Measurements from ENCODE around the gene BEGAIN.

The BEGAIN gene

DNA sequence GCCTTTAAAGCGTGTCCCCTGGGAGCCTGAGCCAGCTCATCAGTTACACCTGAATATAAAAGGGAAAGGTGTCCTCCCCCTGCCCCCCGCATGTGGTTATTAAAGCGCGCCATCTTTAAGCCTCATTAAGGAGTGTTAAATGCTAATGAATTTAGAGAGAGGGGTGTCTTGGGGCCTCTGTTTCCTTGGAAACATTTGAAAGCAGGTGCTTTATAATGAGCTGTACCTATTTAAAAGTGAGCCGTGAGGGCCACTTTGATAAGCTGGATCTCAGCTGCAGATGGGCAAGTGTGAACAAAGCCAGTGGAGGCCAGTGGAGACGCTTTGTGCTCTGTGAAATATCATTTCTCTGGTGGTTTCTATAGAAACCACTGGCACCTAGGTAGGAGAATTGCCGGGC lies 84.0 kb downstream of the BEGAIN start:
- ATAC-seq = no peak

GRCh38 chr14:100502622-100503220 lies 84.5 kb downstream of the BEGAIN start:
- ATAC-seq = no peak

DNA sequence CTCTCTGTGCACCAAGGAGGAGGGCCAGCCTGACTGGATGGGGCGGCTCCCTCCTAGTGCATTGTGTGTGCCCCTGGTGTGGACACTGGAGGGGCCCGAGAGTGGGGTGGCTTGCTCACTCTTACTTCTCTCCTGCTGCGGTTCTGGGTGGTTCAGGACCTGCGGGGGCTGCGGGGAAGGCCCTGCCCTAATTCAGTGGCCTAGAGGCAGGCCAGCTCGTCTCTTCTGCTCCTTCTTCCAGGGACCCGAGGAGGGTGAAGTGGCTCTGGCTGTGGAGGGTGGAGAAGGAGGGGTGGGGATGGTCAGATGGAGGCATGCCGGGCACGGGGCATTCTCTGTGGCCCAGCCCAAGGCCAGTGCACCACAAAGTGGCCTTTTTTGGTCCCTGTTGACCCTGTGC lies 87.1 kb downstream of the BEGAIN start:
- ATAC-seq = no peak

DNA sequence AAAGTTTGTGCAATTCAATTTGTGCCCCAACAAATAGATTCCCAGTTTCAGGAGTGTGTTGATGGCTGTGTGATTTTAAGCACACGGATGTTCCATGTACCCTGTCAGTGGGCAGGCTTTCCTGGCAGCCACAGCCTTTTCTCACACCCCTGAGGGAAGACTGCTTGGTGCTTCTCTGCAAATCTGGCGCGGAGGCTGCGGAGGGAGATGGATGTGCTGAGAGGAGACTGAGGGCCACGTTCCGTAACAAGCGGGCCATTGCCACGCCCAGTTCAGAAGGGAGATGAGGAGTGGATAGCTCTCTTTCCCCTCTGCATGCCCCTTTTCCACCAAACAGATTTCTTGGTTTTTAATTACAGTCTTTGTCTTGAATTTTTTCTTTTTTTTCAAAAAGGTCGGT lies 89.1 kb downstream of the BEGAIN start:
- no peak for ATAC-seq

GRCh38 chr14:100495917-100496316 lies 91.3 kb downstream of the BEGAIN start:
- no peak for ATAC-seq

- no peak for ATAC-seq
Measured at GRCh38 chr14:100494645-100495044, 92.6 kb downstream of the BEGAIN start.

- ATAC-seq = no peak
Measured at GRCh38 chr14:100490252-100490651, 97.0 kb downstream of the BEGAIN start.

- no peak for ATAC-seq
Measured at GRCh38 chr14:100488057-100488456, 99.2 kb downstream of the BEGAIN start.

GRCh38 chr14:100487304-100487703 lies 99.9 kb downstream of the BEGAIN start:
- no peak for ATAC-seq

All from activated CD4-positive, CD25-positive, alpha-beta regulatory T cell treated with anti-CD3 and anti-CD28 coated beads, Interleukin-2, amount 50 U/mL, for 24 hours (primary cell).